ENCODE results near the gene RASSF5. TPM values are rescaled to one million over a fixed set of nuclear protein-coding genes. Genes with fewer than 3 reads are reported as not detected.

The RASSF5 gene
- total RNA-seq, 1 donor from 2014 or later = 7.8 TPM

DNA sequence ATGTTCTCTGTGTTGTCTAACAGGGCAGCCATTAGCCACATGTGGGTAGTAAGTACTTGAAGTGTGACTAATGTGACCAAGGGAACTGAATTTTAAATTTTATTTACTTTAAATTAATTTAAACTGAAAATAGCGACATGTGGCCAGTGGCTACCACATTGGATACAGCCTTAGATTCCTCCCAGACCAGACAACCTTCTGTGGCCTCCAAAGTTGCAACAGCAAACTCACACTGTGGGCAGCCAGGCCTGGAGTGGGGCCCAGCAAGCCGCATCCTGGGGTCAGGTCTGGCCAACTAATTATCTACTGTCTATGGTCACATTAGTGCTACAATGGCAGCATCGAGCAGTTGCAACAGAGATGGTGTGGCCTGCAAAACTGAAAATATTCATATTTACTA lies 93.2 kb downstream of the RASSF5 start:
- Histone ChIP-seq H3K36me3 (peaks cover 100% of the 10 kb centered on the region), H3K27ac (replicated peaks) (no peak overlapping the region), H3K27me3 (ENCODE audit: low read depth) (no peaks in the 10 kb centered on the region), H3K4me3 (no peak overlapping the region), H3K9me3 (replicated peaks) (no peaks in the 10 kb centered on the region), H3K4me1 (no peaks in the 10 kb centered on the region)
- DNase-seq = no peak
- intact Hi-C loops (cut with micrococcal nuclease) = no loop called here
- no peak for TF ChIP-seq CTCF (IDR thresholded peaks at IDR 0.05; ENCODE audit: borderline replicate concordance)

GRCh38 chr1:206604861-206605260 lies 97.5 kb downstream of the RASSF5 start:
- Histone ChIP-seq H3K27ac (replicated peaks) (no peak overlapping the region), H3K4me1 (no peaks in the 10 kb centered on the region), H3K4me3 (no peak overlapping the region), H3K9me3 (replicated peaks) (no peaks in the 10 kb centered on the region), H3K27me3 (ENCODE audit: low read depth) (no peaks in the 10 kb centered on the region), H3K36me3 (peaks cover 99% of the 10 kb centered on the region)
- intact Hi-C loops (cut with micrococcal nuclease) = no loop called here
- TF ChIP-seq CTCF (IDR thresholded peaks at IDR 0.05; ENCODE audit: borderline replicate concordance) = no peak
- no peak for DNase-seq

DNA sequence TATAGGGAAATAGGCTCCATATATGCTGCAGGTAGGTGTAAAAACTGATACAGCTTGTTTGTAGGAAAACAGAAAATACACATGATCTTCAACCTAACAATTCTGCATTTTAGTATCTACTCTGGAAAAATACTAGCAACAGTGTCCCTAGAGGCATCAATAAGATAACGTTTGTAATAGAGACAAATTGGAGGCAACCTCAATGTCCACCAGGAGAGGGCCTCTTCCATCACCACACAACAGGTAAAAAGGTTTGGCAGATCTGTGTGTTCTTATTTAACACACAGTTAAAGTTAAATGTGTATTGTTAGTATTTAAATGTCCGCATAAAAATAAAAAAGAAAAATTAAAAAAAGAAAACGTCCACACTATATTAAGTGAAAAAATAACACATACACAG lies 99.5 kb downstream of the RASSF5 start:
- Histone ChIP-seq H3K27me3 (ENCODE audit: low read depth) (no peaks in the 10 kb centered on the region), H3K27ac (replicated peaks) (no peak overlapping the region), H3K9me3 (replicated peaks) (no peaks in the 10 kb centered on the region), H3K4me3 (no peak overlapping the region), H3K4me1 (peaks cover 10% of the 10 kb centered on the region), H3K36me3 (peaks cover 90% of the 10 kb centered on the region)
- intact Hi-C loops (cut with micrococcal nuclease) = no loop called here
- peak; percentile 24 for TF ChIP-seq CTCF (IDR thresholded peaks at IDR 0.05; ENCODE audit: borderline replicate concordance)
- DNase-seq = no peak

DNA sequence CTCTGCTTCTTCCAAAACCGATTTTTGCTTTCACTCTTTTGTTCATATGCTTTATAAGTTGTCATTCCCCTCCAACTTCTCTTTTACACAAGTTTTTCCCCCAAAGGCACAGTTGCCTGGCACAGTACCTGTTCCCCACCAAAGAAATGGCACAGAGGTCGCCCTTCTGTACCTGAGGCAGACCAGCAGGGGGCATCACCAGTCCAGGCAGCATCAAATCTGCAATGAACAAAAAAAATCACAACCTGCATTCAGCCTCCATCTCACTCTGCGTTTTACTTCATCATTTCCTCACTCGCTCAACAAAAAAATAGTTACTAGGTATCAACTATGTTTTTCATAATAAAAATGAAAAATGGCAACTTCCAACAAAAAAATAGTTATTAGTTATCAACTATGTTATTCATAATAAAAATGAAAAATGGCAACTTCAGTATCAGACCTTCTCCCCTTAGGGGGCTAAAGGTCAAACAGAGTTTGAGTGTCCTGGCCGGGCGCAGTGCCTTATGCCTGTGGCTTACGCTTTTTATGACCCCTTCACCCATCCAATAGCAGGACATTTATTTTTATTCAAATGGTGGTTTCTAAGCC lies 100.9 kb downstream of the RASSF5 start:
- Histone ChIP-seq H3K4me3 (no peak overlapping the region), H3K4me1 (peaks cover 13% of the 10 kb centered on the region), H3K36me3 (peaks cover 77% of the 10 kb centered on the region), H3K27me3 (ENCODE audit: low read depth) (no peaks in the 10 kb centered on the region), H3K27ac (replicated peaks) (no peak overlapping the region), H3K9me3 (replicated peaks) (no peaks in the 10 kb centered on the region)
- DNase-seq = no peak
- TF ChIP-seq CTCF (IDR thresholded peaks at IDR 0.05; ENCODE audit: borderline replicate concordance) = peak; percentile 73
- intact Hi-C loops (cut with micrococcal nuclease) = no loop called here

- peaks cover 65% of the 10 kb centered on the region for H3K36me3 ChIP-seq
- DNase-seq = no peak
Observed at GRCh38 chr1:206609229-206609991, 102.1 kb downstream of the RASSF5 start.

More at GRCh38 chr1:206609229-206609991, 102.1 kb downstream of the RASSF5 start:
- Histone ChIP-seq H3K27ac (replicated peaks) (no peak overlapping the region), H3K9me3 (replicated peaks) (no peaks in the 10 kb centered on the region), H3K4me1 (peaks cover 13% of the 10 kb centered on the region), H3K4me3 (no peak overlapping the region), H3K27me3 (ENCODE audit: low read depth) (no peaks in the 10 kb centered on the region)
- intact Hi-C loops (cut with micrococcal nuclease) = no loop called here
- TF ChIP-seq CTCF (IDR thresholded peaks at IDR 0.05; ENCODE audit: borderline replicate concordance) = no peak

Measured in left ventricle myocardium inferior (tissue), 1 donor.